ENCODE results near the gene ARMCX5. TPM values are rescaled to one million over a fixed set of nuclear protein-coding genes. Genes with fewer than 3 reads are reported as not detected.

Gene ARMCX5
- total and polyA plus RNA-seq, 4 donors, result 3.2 to 9.6 (median 6.8) TPM

DNA sequence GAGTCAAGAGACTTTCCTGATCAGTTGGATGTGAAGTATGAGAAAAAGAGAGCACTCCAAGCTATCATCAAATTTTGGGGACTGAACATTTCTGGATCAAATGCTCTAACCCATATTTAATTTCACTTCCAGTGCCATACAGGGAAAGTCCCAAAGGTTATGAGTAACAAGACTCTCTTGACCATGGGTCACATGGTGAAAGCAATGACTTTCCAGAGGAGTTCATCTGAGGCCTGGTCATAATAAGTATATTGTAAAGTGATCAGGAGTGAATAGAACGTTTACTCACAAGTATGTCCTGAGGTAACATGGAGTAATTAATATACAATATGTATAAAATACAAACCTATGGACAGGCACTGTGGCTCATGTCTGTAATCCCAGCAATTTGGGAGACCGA, 40.7 kb upstream of the ARMCX5 start:
- no peak for DNase-seq (ENCODE audit: low spot score)
- Histone ChIP-seq H3K27ac (ENCODE audit: low read depth in 1 of 2, low read length in 2 of 2) (no peak overlapping the region), H3K9ac (ENCODE audit: low read depth in 1 of 2, low read length in 2 of 2) (no peak overlapping the region), H3K4me1 (ENCODE audit: control insufficient read depth in 4 of 4, insufficient read depth in 4 of 4, low read length in 3 of 4) (no peaks in the 10 kb centered on the region), H3K9me3 (ENCODE audit: control insufficient read depth in 4 of 4, low read length in 3 of 4) (no peaks in the 10 kb centered on the region), H3K27me3 (ENCODE audit: control insufficient read depth in 4 of 4, insufficient read depth in 4 of 4, low read length in 3 of 4) (no peaks in the 10 kb centered on the region), H3K4me3 (ENCODE audit: low read depth in 1 of 3, low read length in 3 of 3) (no peak overlapping the region), H3K36me3 (ENCODE audit: control insufficient read depth in 4 of 4, insufficient read depth in 3 of 4, low read depth in 1 of 4, low read length in 3 of 4) (no peaks in the 10 kb centered on the region)
- TF ChIP-seq REST (IDR thresholded peaks at IDR 0.05) (no peak), HNF4G (IDR thresholded peaks at IDR 0.05) (no peak), EGR1 (IDR thresholded peaks at IDR 0.05; ENCODE audit: low read depth in 2 of 2) (no peak), SP1 (IDR thresholded peaks at IDR 0.05) (no peak), FOXA1 (IDR thresholded peaks at IDR 0.05) (no peak), NR2F2 (IDR thresholded peaks at IDR 0.05) (no peak), FOXA2 (IDR thresholded peaks at IDR 0.05) (no peak), YY1 (IDR thresholded peaks at IDR 0.05) (no peak), JUND (IDR thresholded peaks at IDR 0.05) (no peak), GABPA (IDR thresholded peaks at IDR 0.05 in 1 of 2, conservative IDR thresholded peaks at IDR 0.05 in 1 of 2) (no peak), RXRA (IDR thresholded peaks at IDR 0.05) (no peak)
- TF ChIP-seq, protein P1, sequence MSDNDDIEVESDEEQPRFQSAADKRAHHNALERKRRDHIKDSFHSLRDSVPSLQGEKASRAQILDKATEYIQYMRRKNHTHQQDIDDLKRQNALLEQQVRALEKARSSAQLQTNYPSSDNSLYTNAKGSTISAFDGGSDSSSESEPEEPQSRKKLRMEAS (IDR thresholded peaks at IDR 0.05), result no peak
- TF ChIP-seq, protein P2, sequence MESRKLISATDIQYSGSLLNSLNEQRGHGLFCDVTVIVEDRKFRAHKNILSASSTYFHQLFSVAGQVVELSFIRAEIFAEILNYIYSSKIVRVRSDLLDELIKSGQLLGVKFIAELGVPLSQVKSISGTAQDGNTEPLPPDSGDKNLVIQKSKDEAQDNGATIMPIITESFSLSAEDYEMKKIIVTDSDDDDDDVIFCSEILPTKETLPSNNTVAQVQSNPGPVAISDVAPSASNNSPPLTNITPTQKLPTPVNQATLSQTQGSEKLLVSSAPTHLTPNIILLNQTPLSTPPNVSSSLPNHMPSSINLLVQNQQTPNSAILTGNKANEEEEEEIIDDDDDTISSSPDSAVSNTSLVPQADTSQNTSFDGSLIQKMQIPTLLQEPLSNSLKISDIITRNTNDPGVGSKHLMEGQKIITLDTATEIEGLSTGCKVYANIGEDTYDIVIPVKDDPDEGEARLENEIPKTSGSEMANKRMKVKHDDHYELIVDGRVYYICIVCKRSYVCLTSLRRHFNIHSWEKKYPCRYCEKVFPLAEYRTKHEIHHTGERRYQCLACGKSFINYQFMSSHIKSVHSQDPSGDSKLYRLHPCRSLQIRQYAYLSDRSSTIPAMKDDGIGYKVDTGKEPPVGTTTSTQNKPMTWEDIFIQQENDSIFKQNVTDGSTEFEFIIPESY (IDR thresholded peaks at IDR 0.05), result no peak
- TF ChIP-seq, protein P3, sequence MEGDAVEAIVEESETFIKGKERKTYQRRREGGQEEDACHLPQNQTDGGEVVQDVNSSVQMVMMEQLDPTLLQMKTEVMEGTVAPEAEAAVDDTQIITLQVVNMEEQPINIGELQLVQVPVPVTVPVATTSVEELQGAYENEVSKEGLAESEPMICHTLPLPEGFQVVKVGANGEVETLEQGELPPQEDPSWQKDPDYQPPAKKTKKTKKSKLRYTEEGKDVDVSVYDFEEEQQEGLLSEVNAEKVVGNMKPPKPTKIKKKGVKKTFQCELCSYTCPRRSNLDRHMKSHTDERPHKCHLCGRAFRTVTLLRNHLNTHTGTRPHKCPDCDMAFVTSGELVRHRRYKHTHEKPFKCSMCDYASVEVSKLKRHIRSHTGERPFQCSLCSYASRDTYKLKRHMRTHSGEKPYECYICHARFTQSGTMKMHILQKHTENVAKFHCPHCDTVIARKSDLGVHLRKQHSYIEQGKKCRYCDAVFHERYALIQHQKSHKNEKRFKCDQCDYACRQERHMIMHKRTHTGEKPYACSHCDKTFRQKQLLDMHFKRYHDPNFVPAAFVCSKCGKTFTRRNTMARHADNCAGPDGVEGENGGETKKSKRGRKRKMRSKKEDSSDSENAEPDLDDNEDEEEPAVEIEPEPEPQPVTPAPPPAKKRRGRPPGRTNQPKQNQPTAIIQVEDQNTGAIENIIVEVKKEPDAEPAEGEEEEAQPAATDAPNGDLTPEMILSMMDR (IDR thresholded peaks at IDR 0.05; ENCODE audit: low read depth, low read length, missing input control), result no peak
- WGBS, result 87% methylated on average over 2 of the region's 2 CpGs

DNA sequence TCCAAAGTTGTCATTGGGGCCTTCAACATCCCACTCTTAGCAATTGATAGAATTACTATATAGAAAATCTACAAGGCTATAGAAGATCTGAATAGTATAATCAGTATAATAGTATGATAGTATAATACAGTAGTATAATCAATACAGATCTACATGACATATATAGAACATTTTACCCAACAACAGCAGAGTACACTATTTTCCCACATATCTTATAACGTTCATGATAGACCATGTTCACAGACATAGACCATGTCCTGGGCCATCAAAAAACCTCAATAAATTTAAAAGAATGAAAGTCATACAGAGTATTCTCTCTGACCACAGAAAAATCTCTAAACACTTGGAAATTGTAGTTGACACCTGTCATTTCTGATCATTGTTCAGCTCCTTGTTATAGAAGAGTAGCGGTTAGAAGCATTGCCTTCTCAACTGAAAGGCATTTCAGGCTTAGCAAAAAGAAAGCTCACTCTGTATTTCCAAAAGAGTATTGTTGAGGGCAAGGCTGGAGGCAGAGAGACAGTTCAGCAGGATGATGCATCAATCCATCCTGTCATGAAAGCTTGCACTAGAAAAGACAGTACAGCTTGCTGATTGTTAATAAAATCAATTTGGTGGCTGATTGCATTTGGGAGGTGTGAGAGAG, 38.8 kb upstream of the ARMCX5 start:
- Histone ChIP-seq H3K4me3 (ENCODE audit: low read depth in 1 of 3, low read length in 3 of 3) (no peak overlapping the region), H3K36me3 (ENCODE audit: control insufficient read depth in 4 of 4, insufficient read depth in 3 of 4, low read depth in 1 of 4, low read length in 3 of 4) (no peaks in the 10 kb centered on the region), H3K9me3 (ENCODE audit: control insufficient read depth in 4 of 4, low read length in 3 of 4) (no peaks in the 10 kb centered on the region), H3K27me3 (ENCODE audit: control insufficient read depth in 4 of 4, insufficient read depth in 4 of 4, low read length in 3 of 4) (no peaks in the 10 kb centered on the region), H3K27ac (ENCODE audit: low read depth in 1 of 2, low read length in 2 of 2) (no peak overlapping the region), H3K4me1 (ENCODE audit: control insufficient read depth in 4 of 4, insufficient read depth in 4 of 4, low read length in 3 of 4) (no peaks in the 10 kb centered on the region), H3K9ac (ENCODE audit: low read depth in 1 of 2, low read length in 2 of 2) (no peak overlapping the region)
- TF ChIP-seq, protein P3 (IDR thresholded peaks at IDR 0.05; ENCODE audit: low read depth, low read length, missing input control), result no peak
- TF ChIP-seq HNF4A (conservative IDR thresholded peaks at IDR 0.05), result no peak
- TF ChIP-seq JUND (IDR thresholded peaks at IDR 0.05), result no peak
- TF ChIP-seq TAF1 (conservative IDR thresholded peaks at IDR 0.05), result no peak
- no peak for TF ChIP-seq HNF4G (IDR thresholded peaks at IDR 0.05)
- no peak for TF ChIP-seq EGR1 (IDR thresholded peaks at IDR 0.05; ENCODE audit: low read depth in 2 of 2)
- TF ChIP-seq, protein P2 (IDR thresholded peaks at IDR 0.05), result no peak
- TF ChIP-seq FOXA1 (IDR thresholded peaks at IDR 0.05), result no peak
- TF ChIP-seq GABPA (IDR thresholded peaks at IDR 0.05 in 1 of 2, conservative IDR thresholded peaks at IDR 0.05 in 1 of 2), result no peak
- TF ChIP-seq SP1 (IDR thresholded peaks at IDR 0.05), result no peak
- no peak for TF ChIP-seq RAD21 (IDR thresholded peaks at IDR 0.05)
- TF ChIP-seq, protein P4, sequence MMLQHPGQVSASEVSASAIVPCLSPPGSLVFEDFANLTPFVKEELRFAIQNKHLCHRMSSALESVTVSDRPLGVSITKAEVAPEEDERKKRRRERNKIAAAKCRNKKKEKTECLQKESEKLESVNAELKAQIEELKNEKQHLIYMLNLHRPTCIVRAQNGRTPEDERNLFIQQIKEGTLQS (IDR thresholded peaks at IDR 0.05), result no peak
- TF ChIP-seq RXRA (IDR thresholded peaks at IDR 0.05), result no peak
- no peak for TF ChIP-seq NR2F2 (IDR thresholded peaks at IDR 0.05)
- DNase-seq (ENCODE audit: low spot score), result no peak
- WGBS, result 75% methylated on average over 2 of the region's 2 CpGs

Measured in liver (tissue), 9 donors.